Trophoblast cell (in vitro differentiated cells and primary cell): ENCODE data around the gene C7orf33.
A peak's percentile ranks its signal among the peaks of the same experiment; 100 is the strongest.

Experiments
- DNase-seq, 2 donors: peaks; one replicate each; pipeline ENCODE4 v3.0.0-alpha.2; 2016
- H2AFZ ChIP-seq: 2 replicates; pipeline ENCODE4 v1.6.1; 2013; ENCODE audit warnings: low read length, moderate library complexity, mild to moderate bottlenecking; ENCODE audit not compliant: insufficient read depth, poor library complexity
- H2AK5ac ChIP-seq: 2 replicates; pipeline ENCODE4 v1.6.1; 2013; ENCODE audit warnings: mild to moderate bottlenecking, low read length
- H2BK120ac ChIP-seq: 2 replicates; pipeline ENCODE4 v1.6.1; 2013; ENCODE audit warnings: low read length, mild to moderate bottlenecking, moderate library complexity; ENCODE audit not compliant: insufficient read depth, poor library complexity
- H2BK12ac ChIP-seq: 2 replicates; pipeline ENCODE4 v1.6.1; 2013; ENCODE audit warnings: mild to moderate bottlenecking, low read length, moderate library complexity
- H2BK5ac ChIP-seq: 2 replicates; pipeline ENCODE4 v1.6.1; 2013; ENCODE audit warnings: low read length, low read depth, moderate library complexity, mild to moderate bottlenecking; ENCODE audit not compliant: poor library complexity
- H3K14ac ChIP-seq: 2 replicates; pipeline ENCODE4 v1.6.1; 2013; ENCODE audit warnings: mild to moderate bottlenecking, low read length
- H3K18ac ChIP-seq: 2 replicates; pipeline ENCODE4 v1.6.1; 2013; ENCODE audit warnings: mild to moderate bottlenecking, low read length
- H3K23ac ChIP-seq: 2 replicates; pipeline ENCODE4 v1.6.1; 2013; ENCODE audit warnings: low read length
- H3K27ac ChIP-seq: 2 replicates; pipeline ENCODE4 v1.5.1; 2013; ENCODE audit warnings: low read depth, mild to moderate bottlenecking, inconsistent platforms, low read length, moderate library complexity
- H3K27me3 ChIP-seq: 2 replicates; pipeline ENCODE4 v1.6.1; 2013; ENCODE audit warnings: inconsistent platforms, mild to moderate bottlenecking, low read length, moderate library complexity; ENCODE audit not compliant: insufficient read depth
- H3K36me3 ChIP-seq, 2 experiments: 1 replicate in 1 of 2; 2 replicates in 1 of 2; pipeline ENCODE4 v1.6.1; 2013; ENCODE audit warnings: low read length in 2 of 2, mild to moderate bottlenecking in 2 of 2, moderate library complexity in 1 of 2; ENCODE audit not compliant: insufficient read depth in 2 of 2, control insufficient read depth in 1 of 2
- H3K4ac ChIP-seq: 2 replicates; pipeline ENCODE4 v1.6.1; 2013; ENCODE audit warnings: low read depth, mild to moderate bottlenecking, low read length, moderate library complexity
- H3K4me1 ChIP-seq, 2 experiments: 1 replicate in 1 of 2; 2 replicates in 1 of 2; pipeline ENCODE4 v1.6.1; 2013; ENCODE audit warnings: low read length in 2 of 2, mild to moderate bottlenecking in 2 of 2, moderate library complexity in 1 of 2; ENCODE audit not compliant: insufficient read depth in 2 of 2, control insufficient read depth in 1 of 2
- H3K4me2 ChIP-seq: 2 replicates; pipeline ENCODE4 v1.6.1; 2013; ENCODE audit warnings: inconsistent platforms, mild to moderate bottlenecking, low read length, moderate library complexity
- H3K4me3 ChIP-seq: 2 replicates; pipeline ENCODE4 v1.5.1; 2013; ENCODE audit warnings: mild to moderate bottlenecking, low read depth, low read length, inconsistent platforms
- H3K79me1 ChIP-seq: one replicate; pipeline ENCODE4 v1.6.1; 2013; ENCODE audit warnings: low read length
- H3K79me2 ChIP-seq: 2 replicates; pipeline ENCODE4 v1.6.1; 2013; ENCODE audit warnings: low read length, mild to moderate bottlenecking; ENCODE audit not compliant: control insufficient read depth, insufficient read depth, poor library complexity
- H3K9ac ChIP-seq: 2 replicates; pipeline ENCODE4 v1.6.1; 2013; ENCODE audit warnings: mild to moderate bottlenecking, low read length
- H3K9me3 ChIP-seq: 2 replicates; pipeline ENCODE4 v1.6.1; 2013; ENCODE audit warnings: low read depth, mild to moderate bottlenecking, control low read depth, inconsistent platforms, low read length; ENCODE audit not compliant: insufficient read depth
- H4K12ac ChIP-seq: 2 replicates; pipeline ENCODE4 v1.6.1; 2013; ENCODE audit warnings: low read depth, mild to moderate bottlenecking, low read length, moderate library complexity
- H4K8ac ChIP-seq: 2 replicates; pipeline ENCODE4 v1.6.1; 2013; ENCODE audit warnings: low read depth, mild to moderate bottlenecking, low read length, moderate library complexity
- H4K91ac ChIP-seq: one replicate; pipeline ENCODE4 v1.6.1; 2013; ENCODE audit warnings: low read depth, mild to moderate bottlenecking, low read length, moderate library complexity
- WGBS: extraction: QIAGEN DNeasy Blood & Tissue Kit; methylation state at CpG from one replicate; pipeline ENCODE4 v1.1.7; 2013; ENCODE audit warnings: missing lambda C conversion rate; ENCODE audit not compliant: insufficient read length, insufficient coverage; ENCODE audit errors: extremely low coverage; 5-methylcytosine and 5-hydroxymethylcytosine counted together

The C7orf33 gene

DNA sequence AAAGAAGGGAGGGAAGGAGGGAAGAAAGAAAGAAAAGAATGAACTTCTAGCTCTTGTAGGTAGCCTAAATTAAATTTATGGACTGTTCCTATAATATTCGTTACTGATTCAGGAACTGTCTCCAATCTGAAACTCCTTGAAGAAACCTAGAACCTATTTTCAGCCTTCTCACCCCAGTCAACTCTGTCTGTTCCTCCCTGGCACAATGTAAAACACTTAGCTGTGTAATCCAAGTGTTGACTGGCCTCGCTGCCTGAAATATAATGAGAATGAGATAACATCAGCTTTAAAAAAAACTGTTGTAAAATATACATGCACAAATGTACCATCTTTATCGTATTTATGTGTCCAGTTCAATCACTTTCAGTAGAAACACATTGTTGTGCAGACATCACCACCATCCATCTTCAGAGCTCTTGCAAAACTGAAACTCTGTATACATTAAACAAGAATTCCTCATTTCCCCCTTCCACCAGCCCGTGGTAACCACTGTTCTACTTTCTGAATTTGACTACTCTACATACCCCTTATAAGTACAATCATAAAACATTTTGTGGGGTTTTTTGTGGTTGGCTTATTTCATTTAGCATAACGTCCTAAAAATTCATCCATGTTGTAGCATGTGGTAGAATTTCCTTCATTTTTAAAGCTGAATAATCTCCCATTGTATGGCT lies 6.3 kb upstream of the C7orf33 start:
- no peak overlapping the region for H3K27ac ChIP-seq
- no peaks in the 10 kb centered on the region for H3K79me1 ChIP-seq
- no peaks in the 10 kb centered on the region for H3K79me2 ChIP-seq
- no peak overlapping the region for H2BK12ac ChIP-seq
- H4K12ac ChIP-seq, result no peak overlapping the region
- no peak overlapping the region for H3K9ac ChIP-seq
- H3K14ac ChIP-seq, result no peak overlapping the region
- H3K4me1 ChIP-seq, result no peaks in the 10 kb centered on the region
- H3K4me3 ChIP-seq, result no peak overlapping the region
- DNase-seq, result no peak
- no peaks in the 10 kb centered on the region for H3K9me3 ChIP-seq
- H3K4me2 ChIP-seq, result no peak overlapping the region
- no peak overlapping the region for H4K8ac ChIP-seq
- H3K18ac ChIP-seq, result no peak overlapping the region
- no peaks in the 10 kb centered on the region for H3K27me3 ChIP-seq
- no CpG with 5 or more reads among the region's 5 CpGs for WGBS
- H2BK5ac ChIP-seq, result no peak overlapping the region
- no peak overlapping the region for H3K4ac ChIP-seq
- H2AFZ ChIP-seq, result no peak overlapping the region
- no peak overlapping the region for H2AK5ac ChIP-seq
- H4K91ac ChIP-seq, result no peak overlapping the region
- no peak overlapping the region for H3K23ac ChIP-seq
- no peaks in the 10 kb centered on the region for H3K36me3 ChIP-seq
- no peak overlapping the region for H2BK120ac ChIP-seq

DNA sequence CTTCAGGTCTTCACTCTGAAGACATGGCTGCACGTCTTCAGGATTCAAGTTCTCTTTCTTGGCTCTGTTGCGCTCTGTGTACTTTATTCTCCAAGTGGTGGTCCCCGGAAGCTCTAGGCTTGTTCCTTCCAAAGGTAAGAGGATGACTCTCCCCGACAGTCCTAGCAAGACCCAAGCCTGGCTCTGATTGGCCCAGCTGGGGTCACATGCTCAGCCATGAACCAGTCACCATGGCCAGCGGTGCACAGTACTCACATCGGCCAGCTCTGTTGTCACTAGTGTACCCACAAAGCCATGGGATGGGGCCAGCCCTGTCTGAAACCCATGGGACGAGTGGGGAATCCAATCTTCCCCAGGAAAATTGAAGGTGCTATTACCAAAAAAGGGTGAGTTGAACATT lies 5.2 kb upstream of the C7orf33 start:
- no peak for DNase-seq
- H3K27ac ChIP-seq, result no peak overlapping the region
- H3K14ac ChIP-seq, result no peak overlapping the region
- no peak overlapping the region for H3K4me3 ChIP-seq
- no peak overlapping the region for H4K8ac ChIP-seq
- H4K12ac ChIP-seq, result no peak overlapping the region
- no peaks in the 10 kb centered on the region for H3K36me3 ChIP-seq
- H2BK12ac ChIP-seq, result no peak overlapping the region
- WGBS, result no CpG with 5 or more reads among the region's 7 CpGs
- H3K23ac ChIP-seq, result no peak overlapping the region
- no peak overlapping the region for H2AK5ac ChIP-seq
- H2AFZ ChIP-seq, result no peak overlapping the region
- H3K79me2 ChIP-seq, result no peaks in the 10 kb centered on the region
- H3K18ac ChIP-seq, result no peak overlapping the region
- H3K4ac ChIP-seq, result no peak overlapping the region
- H3K4me2 ChIP-seq, result no peak overlapping the region
- no peak overlapping the region for H2BK5ac ChIP-seq
- H3K79me1 ChIP-seq, result no peaks in the 10 kb centered on the region
- no peak overlapping the region for H4K91ac ChIP-seq
- no peak overlapping the region for H3K9ac ChIP-seq
- H3K9me3 ChIP-seq, result no peaks in the 10 kb centered on the region
- H3K4me1 ChIP-seq, result no peaks in the 10 kb centered on the region
- H2BK120ac ChIP-seq, result no peak overlapping the region
- no peaks in the 10 kb centered on the region for H3K27me3 ChIP-seq

DNA sequence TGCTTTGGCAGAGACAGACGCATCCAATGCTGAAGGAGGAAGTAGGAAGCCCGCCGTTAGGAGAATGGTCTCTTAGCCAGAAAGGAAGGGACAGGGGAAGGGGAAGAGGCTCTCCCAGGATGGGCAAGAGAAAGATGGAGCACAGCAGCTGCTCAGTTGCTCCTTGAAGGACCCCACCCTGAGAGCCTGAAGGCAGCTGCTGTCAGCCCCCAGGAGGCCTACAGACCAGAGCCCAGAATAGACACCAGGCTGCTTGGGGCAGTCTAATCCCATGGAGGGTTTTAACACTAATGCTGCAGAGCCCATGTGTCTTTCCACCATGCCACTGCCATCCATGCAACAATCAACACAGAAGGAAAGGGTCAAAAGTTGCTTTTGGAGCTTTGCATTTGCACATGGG lies 3.5 kb upstream of the C7orf33 start:
- Histone ChIP-seq H4K91ac (no peak overlapping the region), H3K9me3 (no peaks in the 10 kb centered on the region), H2AFZ (no peak overlapping the region), H3K27me3 (no peaks in the 10 kb centered on the region), H3K9ac (no peak overlapping the region), H2BK120ac (no peak overlapping the region), H3K79me2 (no peaks in the 10 kb centered on the region), H3K4me1 (no peaks in the 10 kb centered on the region), H2BK5ac (no peak overlapping the region), H2BK12ac (no peak overlapping the region), H2AK5ac (no peak overlapping the region), H3K4me3 (no peak overlapping the region), H3K79me1 (no peaks in the 10 kb centered on the region), H3K27ac (no peak overlapping the region), H3K4ac (no peak overlapping the region), H4K12ac (no peak overlapping the region), H3K18ac (no peak overlapping the region), H3K14ac (no peak overlapping the region), H4K8ac (no peak overlapping the region), H3K4me2 (no peak overlapping the region), H3K36me3 (no peaks in the 10 kb centered on the region), H3K23ac (peak overlapping the region; percentile 22)
- DNase-seq, result no peak
- WGBS, result no CpG with 5 or more reads among the region's 3 CpGs

DNA sequence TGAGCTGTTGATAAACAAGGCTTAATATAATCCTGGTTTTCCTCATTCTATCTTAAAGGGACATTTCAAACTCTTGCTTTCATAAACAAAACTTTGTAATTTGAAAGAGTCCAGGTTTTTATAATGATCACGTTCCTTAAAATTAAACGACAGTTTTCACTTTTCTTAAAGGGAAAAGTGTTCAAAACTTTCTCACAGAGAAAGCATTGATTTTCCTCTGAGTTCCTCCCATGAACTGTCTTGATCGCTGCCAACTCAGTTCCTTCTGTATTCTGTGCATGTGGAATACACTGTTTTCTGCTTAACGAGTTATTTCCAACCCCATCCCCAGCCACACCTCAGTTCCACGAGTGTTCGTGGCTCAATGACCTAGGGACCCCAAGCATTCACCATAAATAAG lies 2.4 kb upstream of the C7orf33 start:
- Histone ChIP-seq H3K79me2 (no peaks in the 10 kb centered on the region), H3K27me3 (no peaks in the 10 kb centered on the region), H3K23ac (no peak overlapping the region), H4K12ac (no peak overlapping the region), H2BK5ac (no peak overlapping the region), H3K79me1 (no peaks in the 10 kb centered on the region), H3K4me1 (no peaks in the 10 kb centered on the region), H3K36me3 (no peaks in the 10 kb centered on the region), H4K8ac (no peak overlapping the region), H3K4me3 (no peak overlapping the region), H3K18ac (no peak overlapping the region), H3K27ac (no peak overlapping the region), H3K4me2 (no peak overlapping the region), H2BK120ac (no peak overlapping the region), H4K91ac (no peak overlapping the region), H2BK12ac (no peak overlapping the region), H3K9me3 (no peaks in the 10 kb centered on the region), H3K4ac (no peak overlapping the region), H2AK5ac (no peak overlapping the region), H2AFZ (no peak overlapping the region), H3K9ac (no peak overlapping the region), H3K14ac (no peak overlapping the region)
- DNase-seq, result no peak
- WGBS, result no CpG with 5 or more reads among the region's 6 CpGs
